ENCODE data around the gene GALNT2. TPM values are rescaled to one million over a fixed set of nuclear protein-coding genes. Genes with fewer than 3 reads are reported as not detected.

The GALNT2 gene
- total and polyA plus RNA-seq, 2 of the 13 experiments (the other 11 are each of a cell fraction or from before 2014, with no cell fraction given), result 39.3 to 39.6 TPM

- TF ChIP-seq TRIM22 (IDR thresholded peaks at IDR 0.05) (no peak), NFAT5 (CRISPR knock-in tag; IDR thresholded peaks at IDR 0.05) (no peak), AHDC1 (CRISPR knock-in tag; IDR thresholded peaks at IDR 0.05; ENCODE audit: borderline replicate concordance) (peak; percentile 78), IKZF1 (IDR thresholded peaks at IDR 0.05) (no peak), TFDP2 (CRISPR knock-in tag; IDR thresholded peaks at IDR 0.05) (peak; percentile 23; the same call in 1 of the 2 replicates), TCF7L2 (IDR thresholded peaks at IDR 0.05; ENCODE audit: low read depth, low read length) (no peak), ZNF136 (CRISPR knock-in tag; IDR thresholded peaks at IDR 0.05; ENCODE audit: low read depth) (no peak), ZNF564 (CRISPR knock-in tag; IDR thresholded peaks at IDR 0.05) (no peak), FOXM1 (CRISPR knock-in tag; IDR thresholded peaks at IDR 0.05) (no peak), ZNF350 (CRISPR knock-in tag; IDR thresholded peaks at IDR 0.05; ENCODE audit: borderline replicate concordance, low read depth) (peak; percentile 84), FOXO4 (CRISPR knock-in tag; conservative IDR thresholded peaks at IDR 0.05) (no peak), NFIC (IDR thresholded peaks at IDR 0.05; ENCODE audit: low read length) (peak; percentile 92), ESRRA (CRISPR knock-in tag; IDR thresholded peaks at IDR 0.05; ENCODE audit: low read depth) (peak; percentile 68; the same call in 1 of the 2 replicates)
Measured at GRCh38 chr1:230158415-230159291, 91.6 kb downstream of the GALNT2 start (continued).

Measured in HepG2 (cell line).